GM23248 (cell line): ENCODE measurements around the gene KCTD16. TPM values are rescaled to one million over a fixed set of nuclear protein-coding genes. Genes with fewer than 3 reads are reported as not detected.

Source experiments
- DNase-seq: peaks from one replicate; pipeline ENCODE4 v3.0.0-alpha.2; 2015
- H2AFZ ChIP-seq: fragments of 200-600 bp; sonication (generic); 2 replicates; pipeline ENCODE4 v1.6.1; 2016; ENCODE audit warnings: antibody characterized with exemption
- H3F3A ChIP-seq: fragments of 200-600 bp; sonication (generic); 2 replicates; pipeline ENCODE4 v1.6.1; 2016; ENCODE audit warnings: mild to moderate bottlenecking, antibody characterized with exemption, mixed run types; ENCODE audit not compliant: insufficient read depth
- H3K27ac ChIP-seq: fragments of 200-600 bp; sonication (generic); 2 replicates; pipeline ENCODE4 v1.5.1; 2016; ENCODE audit warnings: mild to moderate bottlenecking
- H3K27me3 ChIP-seq: fragments of 200-600 bp; sonication (generic); replicated peaks from 2 replicates; pipeline ENCODE4 v1.6.1; 2016; ENCODE audit warnings: mild to moderate bottlenecking; ENCODE audit not compliant: insufficient read depth
- H3K36me3 ChIP-seq: fragments of 200-600 bp; sonication (generic); 2 replicates; pipeline ENCODE4 v1.6.1; 2016; ENCODE audit warnings: low read depth, mild to moderate bottlenecking
- H3K4me1 ChIP-seq: fragments of 200-600 bp; sonication (generic); 2 replicates; pipeline ENCODE4 v1.6.1; 2016; ENCODE audit warnings: mild to moderate bottlenecking; ENCODE audit not compliant: insufficient read depth
- H3K4me2 ChIP-seq: fragments of 200-600 bp; sonication (generic); one replicate; pipeline ENCODE4 v1.6.1; 2016; ENCODE audit warnings: mild to moderate bottlenecking; ENCODE audit not compliant: unreplicated experiment
- H3K4me3 ChIP-seq: fragments of 200-600 bp; sonication (generic); 2 replicates; pipeline ENCODE4 v1.5.1; 2016; ENCODE audit warnings: mild to moderate bottlenecking
- H3K79me2 ChIP-seq: fragments of 200-600 bp; sonication (generic); 2 replicates; pipeline ENCODE4 v1.6.1; 2016; ENCODE audit warnings: mild to moderate bottlenecking; ENCODE audit not compliant: insufficient read depth
- H3K9ac ChIP-seq: fragments of 200-600 bp; sonication (generic); 2 replicates; pipeline ENCODE4 v1.6.1; 2016; ENCODE audit warnings: mild to moderate bottlenecking
- H3K9me2 ChIP-seq: fragments of 200-600 bp; sonication (generic); 2 replicates; pipeline ENCODE4 v1.6.1; 2016; ENCODE audit warnings: mixed run types, mild to moderate bottlenecking, moderate library complexity; ENCODE audit not compliant: insufficient read depth
- H3K9me3 ChIP-seq: fragments of 200-600 bp; sonication (generic); one replicate; pipeline ENCODE4 v1.6.1; 2017; ENCODE audit warnings: low read depth
- H4K20me1 ChIP-seq: fragments of 200-600 bp; sonication (generic); 2 replicates; pipeline ENCODE4 v1.6.0; 2016; ENCODE audit not compliant: insufficient read depth
- EZH2 ChIP-seq: fragments of 200-600 bp; sonication (generic); IDR thresholded peaks from 2 replicates; pipeline ENCODE4 v1.6.1; 2018; ENCODE audit warnings: antibody characterized with exemption, mild to moderate bottlenecking; ENCODE audit not compliant: insufficient read depth, poor library complexity, severe bottlenecking
- EZH2phosphoT487 ChIP-seq: fragments of 200-600 bp; sonication (generic); IDR thresholded peaks from 2 replicates; pipeline ENCODE4 v1.6.1; 2018; ENCODE audit warnings: antibody characterized with exemption, moderate library complexity, mild to moderate bottlenecking, low read depth; ENCODE audit not compliant: insufficient read depth
- WGBS, 2 experiments: methylation state at CpG; one replicate each; pipeline ENCODE4 v1.1.6; 2015 to 2017; ENCODE audit warnings: low lambda C conversion rate in 2 of 2, low coverage in 1 of 2; ENCODE audit errors: missing lambda C conversion rate in 2 of 2; 5-methylcytosine and 5-hydroxymethylcytosine counted together
- in situ Hi-C: fragments of 300-500 bp; cut with MboI; formaldehyde crosslinking; loops from 2 replicates; pipeline ENCODE4 v1.15.0; 2020
- polyA plus RNA-seq: library from polyadenylated mRNA; unstranded; fragments of >200 nt; fragmentation: Nextera tagmentation; extraction: Ambion mirVana; gene quantifications from 2 replicates; pipeline ENCODE4 v1.2.1, GENCODE V29; 2016
- total RNA-seq: library from RNA; depleted of rRNA; stranded (reverse); fragments of >200 nt; shearing (Covaris generic); gene quantifications from 2 replicates; pipeline ENCODE4 v1.2.3, GENCODE V29; 2014

Gene KCTD16
- total and polyA plus RNA-seq, 2 experiments from 2014 or later: 0.25 to 0.65 TPM

GRCh38 chr5:144194144-144194543 lies 23.5 kb downstream of the KCTD16 start:
- H3F3A ChIP-seq: peaks cover 30% of the 10 kb centered on the region
- TF ChIP-seq EZH2 (no peak), EZH2phosphoT487 (no peak)
- no peaks in the 10 kb centered on the region for H3K79me2 ChIP-seq
- H3K4me1 ChIP-seq: peaks cover 42% of the 10 kb centered on the region
- H2AFZ ChIP-seq: no peak overlapping the region
- H3K9me2 ChIP-seq: no peaks in the 10 kb centered on the region
- in situ Hi-C loops: no loop called here
- no peak overlapping the region for H3K4me2 ChIP-seq
- no peaks in the 10 kb centered on the region for H3K27me3 ChIP-seq
- H3K9ac ChIP-seq: no peak overlapping the region
- no peaks in the 10 kb centered on the region for H4K20me1 ChIP-seq
- 87 to 90% methylated on average over 2 of the region's 2 CpGs for WGBS, 2 experiments
- no peaks in the 10 kb centered on the region for H3K36me3 ChIP-seq
- DNase-seq: no peak
- no peak overlapping the region for H3K4me3 ChIP-seq
- no peaks in the 10 kb centered on the region for H3K9me3 ChIP-seq
- no peak overlapping the region for H3K27ac ChIP-seq

GRCh38 chr5:144195448-144195847 lies 24.8 kb downstream of the KCTD16 start:
- no peak for DNase-seq
- TF ChIP-seq EZH2: no peak
- no peak for TF ChIP-seq EZH2phosphoT487
- 55 to 65% methylated on average over 4 of the region's 4 CpGs for WGBS, 2 experiments

GRCh38 chr5:144196612-144197011 lies 25.9 kb downstream of the KCTD16 start:
- WGBS, 2 experiments: 84 to 89% methylated on average over 1 of the region's 1 CpG
- H3K4me3 ChIP-seq: no peak overlapping the region
- H3F3A ChIP-seq: peaks cover 6% of the 10 kb centered on the region
- H3K27ac ChIP-seq: no peak overlapping the region
- no peaks in the 10 kb centered on the region for H3K27me3 ChIP-seq
- H3K9me3 ChIP-seq: no peaks in the 10 kb centered on the region
- peaks cover 18% of the 10 kb centered on the region for H3K4me1 ChIP-seq
- in situ Hi-C loops: no loop called here
- no peak for DNase-seq
- TF ChIP-seq EZH2: no peak
- no peak for TF ChIP-seq EZH2phosphoT487
- H4K20me1 ChIP-seq: no peaks in the 10 kb centered on the region
- no peaks in the 10 kb centered on the region for H3K36me3 ChIP-seq
- H3K9me2 ChIP-seq: no peaks in the 10 kb centered on the region
- H3K79me2 ChIP-seq: no peaks in the 10 kb centered on the region
- H3K4me2 ChIP-seq: no peak overlapping the region
- H2AFZ ChIP-seq: no peak overlapping the region
- H3K9ac ChIP-seq: no peak overlapping the region

More at GRCh38 chr5:144195448-144195847, 24.8 kb downstream of the KCTD16 start:
- H3K79me2 ChIP-seq: no peaks in the 10 kb centered on the region
- no peaks in the 10 kb centered on the region for H4K20me1 ChIP-seq
- H3K27ac ChIP-seq: no peak overlapping the region
- H3K36me3 ChIP-seq: no peaks in the 10 kb centered on the region
- peaks cover 29% of the 10 kb centered on the region for H3K4me1 ChIP-seq
- no peak overlapping the region for H3K4me2 ChIP-seq
- no peaks in the 10 kb centered on the region for H3K27me3 ChIP-seq
- peak overlapping the region; percentile 45 for H2AFZ ChIP-seq
- no peak overlapping the region for H3K4me3 ChIP-seq
- H3K9me2 ChIP-seq: no peaks in the 10 kb centered on the region
- peaks cover 18% of the 10 kb centered on the region for H3F3A ChIP-seq
- no peak overlapping the region for H3K9ac ChIP-seq
- no peaks in the 10 kb centered on the region for H3K9me3 ChIP-seq
- in situ Hi-C loops: no loop called here

- peak; percentile 46 for DNase-seq
- in situ Hi-C loops: no loop called here
- H3K79me2 ChIP-seq: no peaks in the 10 kb centered on the region
- H3K9ac ChIP-seq: no peak overlapping the region
- H3K36me3 ChIP-seq: no peaks in the 10 kb centered on the region
- H3K4me3 ChIP-seq: no peak overlapping the region
- H3K4me2 ChIP-seq: peak overlapping the region; percentile 5
- H2AFZ ChIP-seq: peak overlapping the region; percentile 29
- H3K27ac ChIP-seq: peak overlapping the region; percentile 7; the same call in 1 of the 2 replicates
- peaks cover 22% of the 10 kb centered on the region; the same call in 1 of the 2 replicates for H3K4me1 ChIP-seq
- H3K9me3 ChIP-seq: no peaks in the 10 kb centered on the region
- no peaks in the 10 kb centered on the region for H4K20me1 ChIP-seq
- TF ChIP-seq EZH2phosphoT487 (no peak), EZH2 (no peak)
- H3K9me2 ChIP-seq: no peaks in the 10 kb centered on the region
- WGBS, 2 experiments: 65 to 69% methylated on average over 3 of the region's 3 CpGs
- H3F3A ChIP-seq: peaks cover 5% of the 10 kb centered on the region; the same call in 1 of the 2 replicates
- H3K27me3 ChIP-seq: no peaks in the 10 kb centered on the region
Observed at GRCh38 chr5:144198386-144198785, 27.7 kb downstream of the KCTD16 start.
